GM08714 (cell line): Measurements from ENCODE around the gene SLC23A1.
"Not testable (repeated sequence)": the region's sequence is repeated elsewhere in the genome, so short reads cannot be mapped to it uniquely, and the experiment has no call there.

Source experiments
- H3K4me3 ChIP-seq: fragments of 200-500 bp; sonication (Bioruptor generic); 2 replicates; pipeline ENCODE4 v1.5.1; 2014; ENCODE audit warnings: mild to moderate bottlenecking, low read length, inconsistent platforms
- ZNF274 ChIP-seq: IDR thresholded peaks from 2 replicates; pipeline ENCODE4 v1.6.1; 2012; ENCODE audit warnings: mild to moderate bottlenecking, low read depth, low read length

The SLC23A1 gene

GRCh38 chr5:139413963-139414362 lies 30.9 kb upstream of the SLC23A1 start:
- no peak overlapping the region; the same call in 1 of the 2 replicates for H3K4me3 ChIP-seq

DNA sequence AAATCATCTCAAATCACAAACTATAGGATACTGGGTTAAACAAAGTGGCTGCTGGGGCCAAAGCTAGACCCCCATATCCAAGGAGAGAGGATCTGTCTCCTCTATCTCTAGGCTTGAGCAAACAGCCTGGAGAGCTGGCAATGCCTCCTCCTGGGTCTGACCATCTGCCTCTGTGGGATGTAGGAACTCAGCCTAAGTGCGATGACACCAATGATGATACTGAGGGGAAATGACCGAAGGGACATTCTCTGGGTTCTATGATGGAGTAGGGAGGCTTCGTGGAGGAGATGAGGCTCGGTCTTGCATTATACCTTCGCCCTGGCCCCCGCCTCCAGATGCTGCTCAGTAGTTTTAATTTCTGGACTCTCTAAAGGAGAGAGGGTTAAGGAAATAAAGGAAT lies 30.1 kb upstream of the SLC23A1 start:
- no peak overlapping the region for H3K4me3 ChIP-seq
- TF ChIP-seq ZNF274: no peak

More at GRCh38 chr5:139413963-139414362, 30.9 kb upstream of the SLC23A1 start:
- no peak for TF ChIP-seq ZNF274

DNA sequence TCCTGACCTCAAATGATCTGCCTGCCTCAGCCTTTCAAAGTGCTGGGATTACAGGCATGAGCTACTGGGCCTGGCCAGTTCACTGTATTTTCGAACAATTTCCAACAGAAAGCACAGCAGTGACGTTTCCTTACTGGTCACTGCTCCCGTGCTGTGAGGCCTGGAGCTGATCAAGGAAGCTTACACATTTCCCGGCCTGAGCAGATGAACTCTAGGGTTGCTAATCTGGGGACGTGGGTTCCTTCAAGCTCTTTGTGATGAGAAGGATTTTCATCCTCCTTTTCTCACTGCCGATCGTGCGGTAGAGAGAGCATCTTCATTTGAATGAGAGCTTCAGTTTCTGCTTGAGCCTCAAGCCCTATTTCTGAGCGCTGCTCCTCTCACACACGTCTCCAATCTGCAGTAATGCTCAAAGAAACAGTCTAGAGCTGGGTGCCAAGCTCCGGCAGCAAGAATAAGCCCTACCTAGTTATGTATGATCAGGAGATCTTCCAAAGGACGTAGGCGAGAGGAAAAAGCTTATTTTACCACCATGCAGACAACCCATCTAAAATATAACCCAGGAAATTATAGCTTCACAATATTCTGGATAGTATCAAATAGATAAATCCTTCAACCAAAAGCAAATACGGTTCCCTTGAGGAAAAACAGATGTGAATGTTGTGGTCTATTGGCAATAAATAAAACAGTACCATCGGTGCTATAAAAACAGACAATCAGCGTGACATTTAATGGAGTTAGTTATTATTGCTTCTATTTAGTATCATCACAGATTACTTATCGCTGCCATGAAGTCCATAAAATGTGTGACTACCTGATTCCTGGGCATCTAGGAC lies 28.1 kb upstream of the SLC23A1 start:
- TF ChIP-seq ZNF274: no peak
- no peak overlapping the region for H3K4me3 ChIP-seq

DNA sequence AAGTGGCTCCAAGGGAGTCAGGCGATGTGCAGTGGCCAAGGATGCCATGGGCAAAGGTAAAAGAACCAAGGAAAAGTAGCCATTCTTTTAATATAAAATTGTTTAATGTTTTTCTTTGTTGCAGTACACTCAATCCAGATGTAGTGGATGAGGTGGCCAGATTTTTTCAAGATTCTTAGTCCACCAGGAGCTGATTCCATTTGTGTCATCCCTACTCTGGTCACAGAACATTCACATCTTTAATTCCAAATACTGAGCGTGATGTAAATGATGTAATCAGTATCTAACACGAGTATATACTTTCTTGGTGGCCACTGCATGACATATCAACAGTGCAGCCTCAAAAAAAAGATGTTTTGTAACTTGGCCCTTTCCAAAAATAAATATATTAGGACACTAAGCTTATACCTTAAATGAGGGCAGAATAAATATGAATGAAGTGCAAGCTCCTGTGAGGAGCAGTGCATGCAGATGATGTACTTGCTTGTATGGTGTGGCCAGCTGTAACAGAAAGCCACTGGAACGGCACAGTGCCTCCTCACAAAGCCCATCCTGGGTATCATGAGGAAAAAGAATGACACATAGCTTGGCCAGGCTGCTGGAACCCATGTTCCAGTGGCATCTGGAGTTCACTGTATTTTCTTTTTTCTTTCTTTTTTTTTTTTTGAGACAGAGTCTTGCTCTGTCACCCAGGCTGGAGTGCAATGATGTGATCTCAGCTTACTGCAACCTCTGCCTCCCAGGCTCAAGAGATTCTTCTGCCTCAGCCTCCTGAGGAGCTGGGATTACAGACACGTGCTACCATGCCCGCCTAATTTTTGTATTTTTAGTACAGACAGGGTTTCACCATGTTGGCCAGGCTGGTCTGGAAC lies 27.3 kb upstream of the SLC23A1 start:
- H3K4me3 ChIP-seq: no peak overlapping the region
- no peak for TF ChIP-seq ZNF274

GRCh38 chr5:139409116-139409515 lies 26.0 kb upstream of the SLC23A1 start:
- not testable (repeated sequence) for H3K4me3 ChIP-seq

DNA sequence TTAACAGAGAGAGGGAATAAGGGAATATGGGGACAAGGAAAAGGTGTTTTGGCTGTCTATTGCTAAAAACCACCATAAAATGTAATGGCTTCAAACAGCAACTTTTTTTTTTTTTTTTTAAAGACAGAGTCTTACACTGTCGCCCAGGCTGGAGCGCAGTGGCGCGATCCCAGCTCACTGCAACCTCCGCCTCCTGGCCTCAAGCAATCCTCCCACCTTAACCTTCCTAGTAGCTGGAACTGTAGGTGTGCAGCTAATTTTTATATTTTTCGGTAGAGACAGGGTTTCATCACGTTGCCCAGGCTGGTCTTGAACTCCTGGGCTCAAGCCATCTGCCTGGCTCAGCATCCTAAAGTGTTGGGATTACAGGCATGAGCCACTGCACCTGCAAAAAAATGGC lies 25.1 kb upstream of the SLC23A1 start:
- no peak overlapping the region for H3K4me3 ChIP-seq
- no peak for TF ChIP-seq ZNF274

DNA sequence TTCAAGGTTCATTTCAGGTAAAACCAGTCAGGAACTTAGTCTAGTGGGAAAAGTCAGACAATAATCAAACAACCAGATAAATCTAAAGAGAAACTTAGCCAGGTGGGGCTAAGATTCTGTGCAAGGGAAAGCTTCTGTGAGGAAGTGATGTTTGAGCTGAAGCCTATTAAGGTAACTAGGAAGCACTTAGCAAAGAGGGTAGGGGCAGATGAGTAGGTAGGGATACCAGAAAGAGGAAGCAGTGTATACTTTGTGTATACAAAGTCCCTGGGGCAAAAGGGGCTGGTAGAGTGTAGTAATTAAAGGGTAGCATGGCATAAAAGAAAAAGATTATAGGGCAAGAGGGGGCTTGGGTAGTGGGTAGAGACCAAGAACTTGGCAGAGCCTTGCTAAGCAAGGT lies 24.4 kb upstream of the SLC23A1 start:
- no peak for TF ChIP-seq ZNF274
- H3K4me3 ChIP-seq: no peak overlapping the region

- no peak for TF ChIP-seq ZNF274
- no peak overlapping the region for H3K4me3 ChIP-seq
Measured at GRCh38 chr5:139406963-139407362, 23.9 kb upstream of the SLC23A1 start.

DNA sequence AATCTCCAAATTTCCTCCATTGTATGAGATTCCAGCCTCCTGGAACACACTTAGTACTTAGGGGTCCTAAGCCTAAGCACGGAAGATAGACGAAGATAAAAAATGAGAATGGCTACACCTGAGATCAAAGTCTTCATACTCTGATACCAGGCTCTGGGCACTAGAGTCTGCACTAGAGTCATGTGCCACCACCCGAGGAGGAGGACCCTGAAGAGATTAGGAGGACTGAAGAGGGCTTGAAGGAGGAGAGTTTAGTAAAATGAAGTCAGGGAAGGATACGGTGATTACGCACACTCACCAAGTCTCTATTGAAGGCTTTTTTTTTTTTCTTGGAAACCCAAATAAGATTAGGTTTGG lies 21.4 kb upstream of the SLC23A1 start:
- H3K4me3 ChIP-seq: peak overlapping the region; percentile 24; the same call in 1 of the 2 replicates
- no peak for TF ChIP-seq ZNF274

GRCh38 chr5:139403787-139404483 lies 20.8 kb upstream of the SLC23A1 start, which contains the start of gene SPATA24:
Gene SPATA24, minus strand, starts transcription at chr5:139404089. Its CDS starts 29 bp downstream, at chr5:139404060.
- TF ChIP-seq ZNF274: no peak

DNA sequence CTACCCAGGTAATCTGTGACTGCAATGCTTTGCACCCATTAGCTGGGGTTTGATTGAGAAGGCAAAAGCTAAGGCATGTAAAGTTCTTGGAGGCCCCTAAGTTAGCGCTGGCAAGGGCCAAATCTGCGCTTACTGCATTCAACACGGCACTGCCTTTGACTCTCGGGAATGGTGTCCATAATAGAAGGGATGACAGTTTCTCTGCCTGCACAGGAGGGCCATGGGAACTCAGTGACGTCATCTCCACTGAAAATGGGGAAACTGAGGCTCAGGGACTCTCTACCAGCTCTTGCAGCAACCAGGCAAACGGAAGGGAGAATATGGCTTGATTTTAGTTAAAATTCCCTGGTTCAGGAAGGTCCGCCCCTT lies 20.3 kb upstream of the SLC23A1 start:
- H3K4me3 ChIP-seq: peak overlapping the region; percentile 76
- no peak for TF ChIP-seq ZNF274

More at GRCh38 chr5:139403787-139404483, 20.8 kb upstream of the SLC23A1 start, which contains the start of gene SPATA24:
- H3K4me3 ChIP-seq: peak within 1 kb of the TSS; percentile 76

- no peak overlapping the region for H3K4me3 ChIP-seq
Measured at GRCh38 chr5:139402561-139403158, 19.6 kb upstream of the SLC23A1 start.

GRCh38 chr5:139401546-139401945 lies 18.4 kb upstream of the SLC23A1 start:
- no peak for TF ChIP-seq ZNF274

More at GRCh38 chr5:139402561-139403158, 19.6 kb upstream of the SLC23A1 start:
- TF ChIP-seq ZNF274: no peak

GRCh38 chr5:139399501-139400121 lies 16.5 kb upstream of the SLC23A1 start:
- no peak overlapping the region; the same call in 1 of the 2 replicates for H3K4me3 ChIP-seq

More at GRCh38 chr5:139401546-139401945, 18.4 kb upstream of the SLC23A1 start:
- no peak overlapping the region for H3K4me3 ChIP-seq

More at GRCh38 chr5:139399501-139400121, 16.5 kb upstream of the SLC23A1 start:
- no peak for TF ChIP-seq ZNF274
